Astrocyte (in vitro differentiated cells and primary cell): ENCODE results near the gene NDUFC2. TPM values are rescaled to one million over a fixed set of nuclear protein-coding genes. Genes with fewer than 3 reads are reported as not detected.
A peak's percentile ranks its signal among the peaks of the same experiment; 100 is the strongest.

Experiments
- DNase-seq: peaks from one replicate; pipeline ENCODE4 v3.0.0-alpha.2; 2010; ENCODE audit warnings: low read depth
- FAIRE-seq: peaks from 2 replicates; lab custom pipeline; 2011; peaks lifted over from hg19 to GRCh38; lab: Jason Lieb, UNC
- H2AFZ ChIP-seq: 2 replicates; pipeline ENCODE4 v1.6.0; 2012; ENCODE audit warnings: low read depth, low read length, inconsistent platforms
- H3K27ac ChIP-seq: 2 replicates; pipeline ENCODE4 v1.5.1; 2011; ENCODE audit warnings: low read depth, low read length, inconsistent platforms
- H3K27me3 ChIP-seq: 2 replicates; pipeline ENCODE4 v1.6.0; 2011; ENCODE audit warnings: low read length, inconsistent platforms; ENCODE audit not compliant: insufficient read depth
- H3K36me3 ChIP-seq: 2 replicates; pipeline ENCODE4 v1.5.1; 2011; ENCODE audit warnings: low read length, inconsistent platforms; ENCODE audit not compliant: insufficient read depth
- H3K4me1 ChIP-seq: 2 replicates; pipeline ENCODE4 v1.5.1; 2011; ENCODE audit warnings: low read length, inconsistent platforms; ENCODE audit not compliant: insufficient read depth
- H3K4me2 ChIP-seq: 2 replicates; pipeline ENCODE4 v1.6.0; 2012; ENCODE audit warnings: low read length, inconsistent platforms
- H3K4me3 ChIP-seq: 2 replicates; pipeline ENCODE4 v1.5.1; 2011; ENCODE audit warnings: low read depth, mild to moderate bottlenecking, low read length, inconsistent platforms; ENCODE audit not compliant: insufficient read depth
- H3K79me2 ChIP-seq: 2 replicates; pipeline ENCODE4 v1.6.0; 2012; ENCODE audit warnings: mild to moderate bottlenecking, low read length, inconsistent platforms; ENCODE audit not compliant: insufficient read depth
- H3K9ac ChIP-seq: 2 replicates; pipeline ENCODE4 v1.6.0; 2012; ENCODE audit warnings: mild to moderate bottlenecking, low read length, inconsistent platforms
- H3K9me3 ChIP-seq: 2 replicates; pipeline ENCODE4 v1.5.1; 2012; ENCODE audit warnings: low read depth, mild to moderate bottlenecking, low read length, inconsistent platforms; ENCODE audit not compliant: insufficient read depth
- H4K20me1 ChIP-seq: 2 replicates; pipeline ENCODE4 v1.6.0; 2012; ENCODE audit warnings: low read length, inconsistent platforms; ENCODE audit not compliant: insufficient read depth
- H3K27ac Mint-ChIP-seq: one replicate; pipeline ENCODE4 v1.8.0; 2021; ENCODE audit warnings: mild to moderate bottlenecking, mixed read lengths; ENCODE audit not compliant: unreplicated experiment
- H3K27me3 Mint-ChIP-seq: one replicate; pipeline ENCODE4 v1.8.0; 2021; ENCODE audit warnings: low read depth, mixed read lengths; ENCODE audit not compliant: unreplicated experiment
- H3K36me3 Mint-ChIP-seq: one replicate; pipeline ENCODE4 v1.8.0; 2021; ENCODE audit warnings: low read depth, mixed read lengths; ENCODE audit not compliant: unreplicated experiment
- H3K4me1 Mint-ChIP-seq: one replicate; pipeline ENCODE4 v1.8.0; 2021; ENCODE audit warnings: low read depth, mixed read lengths; ENCODE audit not compliant: unreplicated experiment
- H3K4me3 Mint-ChIP-seq: one replicate; pipeline ENCODE4 v1.8.0; 2021; ENCODE audit warnings: mild to moderate bottlenecking, moderate library complexity, mixed read lengths; ENCODE audit not compliant: unreplicated experiment
- H3K9me3 Mint-ChIP-seq: one replicate; pipeline ENCODE4 v1.8.0; 2021; ENCODE audit warnings: mild to moderate bottlenecking, mixed read lengths; ENCODE audit not compliant: unreplicated experiment
- EZH2 ChIP-seq: IDR thresholded peaks from 2 replicates; pipeline ENCODE4 v1.6.1; 2012; ENCODE audit warnings: mild to moderate bottlenecking, low read length, inconsistent platforms; ENCODE audit not compliant: insufficient read depth
- total RNA-seq: library from RNA; stranded (reverse); gene quantifications from 2 replicates; pipeline ENCODE4 v1.2.1, GENCODE V29; 2021
- TF ChIP-seq, protein P1 (sequence below): IDR thresholded peaks from 2 replicates; pipeline ENCODE4 v1.5.1; 2011; ENCODE audit warnings: low read depth, mild to moderate bottlenecking, inconsistent platforms, low read length, moderate library complexity; ENCODE audit not compliant: insufficient read depth

NDUFC2 gene
- total RNA-seq, 1 donor from 2014 or later: 285 TPM

DNA sequence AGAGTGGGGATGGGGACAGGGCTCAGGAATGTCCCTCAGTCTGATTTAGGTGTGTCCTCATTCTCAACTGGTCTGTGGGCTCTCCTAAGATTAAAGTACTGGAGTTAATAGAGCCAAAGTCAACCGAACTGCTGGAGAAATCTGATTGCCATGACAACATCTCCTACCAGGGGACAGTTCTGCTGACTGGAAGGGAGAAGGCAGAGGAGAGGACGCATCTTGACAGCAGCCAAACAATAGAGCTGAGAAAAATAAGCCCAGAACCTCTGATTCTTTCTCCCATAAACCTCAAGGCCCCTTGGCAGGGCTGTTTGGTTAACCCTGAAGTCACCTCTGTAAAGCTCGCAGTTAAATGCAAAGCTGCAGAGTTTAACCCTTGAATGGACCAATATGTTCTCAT is 59.4 kb downstream of the NDUFC2 start:
- peak overlapping the region; percentile 6 for H3K27ac Mint-ChIP-seq
- Histone ChIP-seq H3K9ac (no peak overlapping the region), H3K36me3 (no peaks in the 10 kb centered on the region), H3K4me1 (no peaks in the 10 kb centered on the region), H3K4me2 (peak overlapping the region; percentile 6), H3K27me3 (no peaks in the 10 kb centered on the region), H3K9me3 (no peaks in the 10 kb centered on the region), H3K79me2 (no peaks in the 10 kb centered on the region), H3K4me3 (no peak overlapping the region), H3K27ac (no peak overlapping the region), H4K20me1 (no peaks in the 10 kb centered on the region), H2AFZ (no peak overlapping the region)
- H3K9me3 Mint-ChIP-seq: no peaks in the 10 kb centered on the region
- peaks cover 9% of the 10 kb centered on the region for H3K27me3 Mint-ChIP-seq
- TF ChIP-seq EZH2: no peak
- TF ChIP-seq, protein P1, sequence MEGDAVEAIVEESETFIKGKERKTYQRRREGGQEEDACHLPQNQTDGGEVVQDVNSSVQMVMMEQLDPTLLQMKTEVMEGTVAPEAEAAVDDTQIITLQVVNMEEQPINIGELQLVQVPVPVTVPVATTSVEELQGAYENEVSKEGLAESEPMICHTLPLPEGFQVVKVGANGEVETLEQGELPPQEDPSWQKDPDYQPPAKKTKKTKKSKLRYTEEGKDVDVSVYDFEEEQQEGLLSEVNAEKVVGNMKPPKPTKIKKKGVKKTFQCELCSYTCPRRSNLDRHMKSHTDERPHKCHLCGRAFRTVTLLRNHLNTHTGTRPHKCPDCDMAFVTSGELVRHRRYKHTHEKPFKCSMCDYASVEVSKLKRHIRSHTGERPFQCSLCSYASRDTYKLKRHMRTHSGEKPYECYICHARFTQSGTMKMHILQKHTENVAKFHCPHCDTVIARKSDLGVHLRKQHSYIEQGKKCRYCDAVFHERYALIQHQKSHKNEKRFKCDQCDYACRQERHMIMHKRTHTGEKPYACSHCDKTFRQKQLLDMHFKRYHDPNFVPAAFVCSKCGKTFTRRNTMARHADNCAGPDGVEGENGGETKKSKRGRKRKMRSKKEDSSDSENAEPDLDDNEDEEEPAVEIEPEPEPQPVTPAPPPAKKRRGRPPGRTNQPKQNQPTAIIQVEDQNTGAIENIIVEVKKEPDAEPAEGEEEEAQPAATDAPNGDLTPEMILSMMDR: no peak
- peaks cover 4% of the 10 kb centered on the region for H3K36me3 Mint-ChIP-seq
- peaks cover 13% of the 10 kb centered on the region for H3K4me1 Mint-ChIP-seq
- DNase-seq (no peak), FAIRE-seq (no peak)
- H3K4me3 Mint-ChIP-seq: no peak overlapping the region

DNA sequence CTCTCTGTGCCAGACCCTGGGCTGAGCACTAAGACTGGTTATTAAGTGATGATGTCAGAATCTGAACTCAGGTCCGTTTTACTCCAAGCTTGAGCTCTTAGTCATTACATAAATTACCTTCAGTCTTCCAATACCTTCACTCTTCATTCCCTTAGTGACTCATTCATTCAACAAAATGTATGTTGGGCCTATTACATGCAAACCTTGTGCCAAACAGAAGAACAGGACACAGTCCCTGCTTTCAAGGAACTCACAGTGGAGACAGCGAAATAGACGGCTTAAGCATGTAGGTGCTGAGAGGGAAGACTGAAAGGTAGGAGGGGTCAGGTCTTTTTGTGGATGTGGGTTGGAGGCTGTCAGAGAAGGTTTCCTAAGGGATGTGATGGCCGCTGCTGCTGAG is 59.9 kb downstream of the NDUFC2 start:
- H2AFZ ChIP-seq: no peak overlapping the region
- Mint-ChIP-seq H3K4me1 (peaks cover 13% of the 10 kb centered on the region), H3K27me3 (peaks cover 12% of the 10 kb centered on the region), H3K9me3 (no peaks in the 10 kb centered on the region), H3K36me3 (peaks cover 4% of the 10 kb centered on the region), H3K27ac (peak overlapping the region; percentile 6), H3K4me3 (no peak overlapping the region)
- TF ChIP-seq EZH2: no peak
- TF ChIP-seq, protein P1: no peak
- no peaks in the 10 kb centered on the region for H3K9me3 ChIP-seq
- H3K27me3 ChIP-seq: no peaks in the 10 kb centered on the region
- no peak overlapping the region for H3K9ac ChIP-seq
- no peaks in the 10 kb centered on the region for H3K79me2 ChIP-seq
- H3K36me3 ChIP-seq: no peaks in the 10 kb centered on the region
- no peaks in the 10 kb centered on the region for H3K4me1 ChIP-seq
- no peaks in the 10 kb centered on the region for H4K20me1 ChIP-seq
- DNase-seq (peak; percentile 46), FAIRE-seq (no peak)
- no peak overlapping the region for H3K4me3 ChIP-seq
- no peak overlapping the region for H3K27ac ChIP-seq
- H3K4me2 ChIP-seq: peak overlapping the region; percentile 6

Other genes starting within 250 kb of the NDUFC2 start
- gene INTS4, start 85.2 kb downstream of the NDUFC2 start, total RNA-seq: 32.2 and 35.0 TPM in 2 replicates
- gene KCTD14, start 56.6 kb downstream of the NDUFC2 start, total RNA-seq: 1.0 and 1.1 TPM in 2 replicates
- not detected in 2 replicates for gene THRSP, start 16.0 kb downstream of the NDUFC2 start, total RNA-seq
- 39.8 and 43.7 TPM in 2 replicates for gene ALG8, start 59.8 kb upstream of the NDUFC2 start, total RNA-seq
- gene KCTD21, start 108.8 kb upstream of the NDUFC2 start, total RNA-seq: 12.9 and 14.0 TPM in 2 replicates
- 16.2 and 18.7 TPM in 2 replicates for gene USP35, start 109.1 kb upstream of the NDUFC2 start, total RNA-seq